Small intestine (tissue), 7 donors: ENCODE results near the gene PREX1. TPM values are rescaled to one million over a fixed set of nuclear protein-coding genes. Genes with fewer than 3 reads are reported as not detected.
"Not testable (repeated sequence)": the region's sequence is repeated elsewhere in the genome, so short reads cannot be mapped to it uniquely, and the experiment has no call there.

ENCODE experiments used
- DNase-seq, 2 donors: peaks; one replicate each; pipeline versions ENCODE4 v3.0.0 to v3.0.0-alpha.2; 2013
- FAIRE-seq: peaks from 2 replicates; lab custom pipeline; 2012; peaks lifted over from hg19 to GRCh38; lab: Jason Lieb, UNC
- H3K27ac ChIP-seq, 3 donors: one replicate each; pipeline ENCODE4 v1.5.1; 2013; ENCODE audit warnings: low read length in 2 of 3, mild to moderate bottlenecking in 2 of 3, control low read depth in 1 of 3, inconsistent platforms in 1 of 3, low read depth in 1 of 3, moderate library complexity in 1 of 3
- H3K27me3 ChIP-seq, 3 donors: one replicate each; pipeline ENCODE4 v1.6.1; 2013; ENCODE audit warnings: low read length in 3 of 3, inconsistent platforms in 1 of 3; ENCODE audit not compliant: control insufficient read depth in 3 of 3, insufficient read depth in 3 of 3
- H3K36me3 ChIP-seq, 3 donors: one replicate each; pipeline ENCODE4 v1.6.1; 2013; ENCODE audit warnings: low read length in 3 of 3, inconsistent platforms in 1 of 3, low read depth in 1 of 3, mild to moderate bottlenecking in 1 of 3, moderate library complexity in 1 of 3; ENCODE audit not compliant: control insufficient read depth in 3 of 3, insufficient read depth in 2 of 3
- H3K4me1 ChIP-seq, 3 donors: one replicate each; pipeline ENCODE4 v1.6.1; 2013; ENCODE audit warnings: low read length in 2 of 3, inconsistent platforms in 1 of 3, low read depth in 1 of 3, mild to moderate bottlenecking in 1 of 3, moderate library complexity in 1 of 3; ENCODE audit not compliant: control insufficient read depth in 3 of 3, insufficient read depth in 2 of 3
- H3K4me3 ChIP-seq, 3 donors: one replicate each; pipeline ENCODE4 v1.5.1; 2013; ENCODE audit warnings: low read length in 3 of 3, control low read depth in 1 of 3, inconsistent platforms in 1 of 3, low read depth in 1 of 3, mild to moderate bottlenecking in 1 of 3, moderate library complexity in 1 of 3
- H3K9me3 ChIP-seq, 2 donors: one replicate each; pipeline ENCODE4 v1.6.1; 2013; ENCODE audit warnings: low read depth in 1 of 2, low read length in 1 of 2; ENCODE audit not compliant: control insufficient read depth in 2 of 2, insufficient read depth in 1 of 2
- WGBS, 3 donors: extraction: QIAGEN DNeasy Blood & Tissue Kit; methylation state at CpG; one replicate each; pipeline ENCODE4 v1.1.7; 2013; 5-methylcytosine and 5-hydroxymethylcytosine counted together
- polyA plus RNA-seq, 4 donors: library from polyadenylated mRNA; stranded (reverse) in 3 of 4; unstranded in 1 of 4; fragments of 200-250 nt in 3 of 4; fragments of 120-200 nt in 1 of 4; gene quantifications; one replicate each; pipeline versions ENCODE4 v1.2.1 to v1.2.3, GENCODE V29; 2013
- donor health status: healthy with polysubstance abuse.
- donor health status: control.
- donor health status: control.
- donor health status: Bipolar disorder and iron deficiency.
- donor health status: healthy.

PREX1 gene
- polyA plus RNA-seq, 4 donors = 1.8 to 9.9 (median 8.0) TPM

GRCh38 chr20:48598303-48598941 lies 229.4 kb downstream of the PREX1 start:
- not testable (repeated sequence) for H3K27ac ChIP-seq, H3K27me3 ChIP-seq, H3K36me3 ChIP-seq, H3K4me3 ChIP-seq, DNase-seq, H3K4me1 ChIP-seq, H3K9me3 ChIP-seq, FAIRE-seq
- WGBS, 3 donors = 61 to 70% (median 65%) methylated on average over 12 to 16 of the region's 16 CpGs

- no peak for DNase-seq
- Histone ChIP-seq H3K4me1 (no peaks in the 10 kb centered on the region), H3K36me3 (no peaks in the 10 kb centered on the region), H3K27ac (no peak overlapping the region), H3K9me3 (no peaks in the 10 kb centered on the region), H3K4me3 (no peak overlapping the region), H3K27me3 (no peaks in the 10 kb centered on the region)
- no peak for FAIRE-seq
- WGBS, 3 donors = 58 to 72% (median 61%) methylated on average over 12 of the region's 12 CpGs
Observed at GRCh38 chr20:48597521-48598302, 230.1 kb downstream of the PREX1 start.

GRCh38 chr20:48596334-48596898 lies 231.4 kb downstream of the PREX1 start:
- Histone ChIP-seq H3K36me3 (no peaks in the 10 kb centered on the region), H3K9me3 (no peaks in the 10 kb centered on the region), H3K4me3 (no peak overlapping the region), H3K27ac (no peak overlapping the region), H3K4me1 (no peaks in the 10 kb centered on the region), H3K27me3 (no peaks in the 10 kb centered on the region)
- 85 to 90% (median 88%) methylated on average over 4 of the region's 4 CpGs for WGBS, 3 donors
- FAIRE-seq (no peak), DNase-seq (no peak)

- DNase-seq (no peak), FAIRE-seq (no peak)
- WGBS, 3 donors = 45 to 52% (median 52%) methylated on average over 10 of the region's 10 CpGs
- H3K27me3 ChIP-seq = no peaks in the 10 kb centered on the region
- H3K4me1 ChIP-seq = no peaks in the 10 kb centered on the region
- no peak overlapping the region for H3K27ac ChIP-seq
- no peaks in the 10 kb centered on the region for H3K9me3 ChIP-seq
- no peaks in the 10 kb centered on the region for H3K36me3 ChIP-seq
- no peak overlapping the region for H3K4me3 ChIP-seq
Observed at GRCh38 chr20:48595495-48596333, 232.1 kb downstream of the PREX1 start.

- no peaks in the 10 kb centered on the region for H3K27me3 ChIP-seq
- no peaks in the 10 kb centered on the region for H3K4me1 ChIP-seq
- WGBS, 3 donors = 57 to 83% (median 61%) methylated on average over 3 of the region's 3 CpGs
- H3K9me3 ChIP-seq = no peaks in the 10 kb centered on the region
- H3K27ac ChIP-seq = no peak overlapping the region
- no peak for FAIRE-seq
- no peak for DNase-seq
- no peak overlapping the region for H3K4me3 ChIP-seq
- no peaks in the 10 kb centered on the region for H3K36me3 ChIP-seq
Observed at GRCh38 chr20:48594533-48594932, 233.3 kb downstream of the PREX1 start.

GRCh38 chr20:48592107-48592940 lies 235.5 kb downstream of the PREX1 start:
- DNase-seq (no peak), FAIRE-seq (no peak)
- Histone ChIP-seq H3K4me1 (no peaks in the 10 kb centered on the region), H3K27me3 (no peaks in the 10 kb centered on the region), H3K9me3 (no peaks in the 10 kb centered on the region), H3K27ac (no peak overlapping the region), H3K4me3 (no peak overlapping the region), H3K36me3 (no peaks in the 10 kb centered on the region)
- WGBS, 3 donors = 78 to 88% (median 86%) methylated on average over 8 of the region's 8 CpGs

- H3K9me3 ChIP-seq = no peaks in the 10 kb centered on the region
- H3K27ac ChIP-seq = no peak overlapping the region
- peak in 1 of 2 donors; percentile 14 for DNase-seq
- H3K27me3 ChIP-seq = no peaks in the 10 kb centered on the region
- H3K4me1 ChIP-seq = no peaks in the 10 kb centered on the region
- WGBS, 3 donors = 15 to 56% (median 40%) methylated on average over 8 of the region's 8 CpGs
- FAIRE-seq = no peak
- no peaks in the 10 kb centered on the region for H3K36me3 ChIP-seq
- no peak overlapping the region for H3K4me3 ChIP-seq
Observed at GRCh38 chr20:48586730-48587129, 241.1 kb downstream of the PREX1 start.
